ENCODE results near the gene SLC30A2. TPM values are rescaled to one million over a fixed set of nuclear protein-coding genes. Genes with fewer than 3 reads are reported as not detected.

SLC30A2 gene
- total and polyA plus RNA-seq, 9 of the 15 experiments (the other 6 are each of a cell fraction or from before 2014, with no cell fraction given) = 0.01 to 0.18 (median 0.06) TPM; not detected in 3

- BruUV-seq (replicated peaks) = no TSS peak
- Histone ChIP-seq H3K4me2 (ENCODE audit: insufficient read depth, low read length) (peak overlapping the region; percentile 19; the same call in 1 of the 2 replicates), H3K27me3 (ENCODE audit: control insufficient read depth in 2 of 2, insufficient read depth in 2 of 2, low read length in 2 of 2) (no peaks in the 10 kb centered on the region), H3K79me2 (ENCODE audit: control insufficient read depth, insufficient read depth, low read length) (peaks cover 8% of the 10 kb centered on the region; the same call in 1 of the 3 replicates), H2AFZ (ENCODE audit: low read depth, low read length) (peak overlapping the region; percentile 75), H3K9me1 (ENCODE audit: control insufficient read depth, insufficient read depth, low read length) (no peaks in the 10 kb centered on the region), H3K36me3 (ENCODE audit: control insufficient read depth, insufficient read depth, low read length) (peaks cover 10% of the 10 kb centered on the region; the same call in 2 of the 3 replicates), H3K9me3 (replicated peaks; ENCODE audit: control insufficient read depth, insufficient read depth, low read depth, low read length) (no peaks in the 10 kb centered on the region), H3K27ac (ENCODE audit: extremely low read depth, low read depth, low read length) (peak overlapping the region; percentile 54; the same call in 2 of the 3 replicates), H3K9ac (ENCODE audit: insufficient read depth in 1 of 2, low read depth in 2 of 2, low read length in 2 of 2) (no peak overlapping the region), H3K4me1 (replicated peaks in 1 of 2; ENCODE audit: control insufficient read depth in 2 of 2, insufficient read depth in 2 of 2, low read length in 2 of 2) (peaks cover 32 to 45% of the 10 kb centered on the region in 2 experiments), H4K20me1 (replicated peaks; ENCODE audit: control insufficient read depth, insufficient read depth, low read length) (no peaks in the 10 kb centered on the region), H3K4me3 (no peak overlapping the region)
- POLR2A ChIA-PET = interaction anchor here (1.2 to 5.5 kb wide), 3 partner anchors 10 to 97 kb away, joined by 3 to 89 read pairs (median 9); no protein-coding TSS in a partner anchor
- CTCF ChIA-PET (ENCODE audit: low intra/inter-chr PET ratio) = no interaction called here
- WGBS (ENCODE audit: insufficient coverage, low coverage, missing lambda C conversion rate) = 63% methylated on average over 9 of the region's 9 CpGs
- DNase-seq (ENCODE audit: extremely low read depth in 1 of 4, low spot score in 3 of 4) (peak in 3 of 4 experiments; percentile 27 to 58 (median 49)), FAIRE-seq (no peak), ATAC-seq (no peak)
- in situ Hi-C loops (cut with MboI) = no loop called here
- intact Hi-C loops (cut with micrococcal nuclease) = loop anchor here (1.0 to 10.0 kb wide), 2 partner anchors 97 to 168 kb away; no protein-coding TSS in a partner anchor
- no peak for TF ChIP-seq POLR3G (IDR thresholded peaks at IDR 0.05; ENCODE audit: extremely low read depth, insufficient read length, insufficient replicate concordance)
- TF ChIP-seq, protein P1, sequence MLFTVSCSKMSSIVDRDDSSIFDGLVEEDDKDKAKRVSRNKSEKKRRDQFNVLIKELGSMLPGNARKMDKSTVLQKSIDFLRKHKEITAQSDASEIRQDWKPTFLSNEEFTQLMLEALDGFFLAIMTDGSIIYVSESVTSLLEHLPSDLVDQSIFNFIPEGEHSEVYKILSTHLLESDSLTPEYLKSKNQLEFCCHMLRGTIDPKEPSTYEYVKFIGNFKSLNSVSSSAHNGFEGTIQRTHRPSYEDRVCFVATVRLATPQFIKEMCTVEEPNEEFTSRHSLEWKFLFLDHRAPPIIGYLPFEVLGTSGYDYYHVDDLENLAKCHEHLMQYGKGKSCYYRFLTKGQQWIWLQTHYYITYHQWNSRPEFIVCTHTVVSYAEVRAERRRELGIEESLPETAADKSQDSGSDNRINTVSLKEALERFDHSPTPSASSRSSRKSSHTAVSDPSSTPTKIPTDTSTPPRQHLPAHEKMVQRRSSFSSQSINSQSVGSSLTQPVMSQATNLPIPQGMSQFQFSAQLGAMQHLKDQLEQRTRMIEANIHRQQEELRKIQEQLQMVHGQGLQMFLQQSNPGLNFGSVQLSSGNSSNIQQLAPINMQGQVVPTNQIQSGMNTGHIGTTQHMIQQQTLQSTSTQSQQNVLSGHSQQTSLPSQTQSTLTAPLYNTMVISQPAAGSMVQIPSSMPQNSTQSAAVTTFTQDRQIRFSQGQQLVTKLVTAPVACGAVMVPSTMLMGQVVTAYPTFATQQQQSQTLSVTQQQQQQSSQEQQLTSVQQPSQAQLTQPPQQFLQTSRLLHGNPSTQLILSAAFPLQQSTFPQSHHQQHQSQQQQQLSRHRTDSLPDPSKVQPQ (CRISPR knock-in tag; IDR thresholded peaks at IDR 0.05; ENCODE audit: borderline replicate concordance) = no peak
- TF ChIP-seq TFAP4 (CRISPR knock-in tag; IDR thresholded peaks at IDR 0.05; ENCODE audit: borderline replicate concordance) = no peak
- TF ChIP-seq ETV6 (IDR thresholded peaks at IDR 0.05; ENCODE audit: borderline replicate concordance in 1 of 2, low read depth in 2 of 2, low read length in 1 of 2) = no peak
- no peak for TF ChIP-seq ETV6 (CRISPR knock-in tag; IDR thresholded peaks at IDR 0.05; ENCODE audit: borderline replicate concordance)
- TF ChIP-seq ZNF668 (CRISPR knock-in tag; IDR thresholded peaks at IDR 0.05) = no peak
- no peak for TF ChIP-seq ARID1B (IDR thresholded peaks at IDR 0.05)
- TF ChIP-seq, protein P2, sequence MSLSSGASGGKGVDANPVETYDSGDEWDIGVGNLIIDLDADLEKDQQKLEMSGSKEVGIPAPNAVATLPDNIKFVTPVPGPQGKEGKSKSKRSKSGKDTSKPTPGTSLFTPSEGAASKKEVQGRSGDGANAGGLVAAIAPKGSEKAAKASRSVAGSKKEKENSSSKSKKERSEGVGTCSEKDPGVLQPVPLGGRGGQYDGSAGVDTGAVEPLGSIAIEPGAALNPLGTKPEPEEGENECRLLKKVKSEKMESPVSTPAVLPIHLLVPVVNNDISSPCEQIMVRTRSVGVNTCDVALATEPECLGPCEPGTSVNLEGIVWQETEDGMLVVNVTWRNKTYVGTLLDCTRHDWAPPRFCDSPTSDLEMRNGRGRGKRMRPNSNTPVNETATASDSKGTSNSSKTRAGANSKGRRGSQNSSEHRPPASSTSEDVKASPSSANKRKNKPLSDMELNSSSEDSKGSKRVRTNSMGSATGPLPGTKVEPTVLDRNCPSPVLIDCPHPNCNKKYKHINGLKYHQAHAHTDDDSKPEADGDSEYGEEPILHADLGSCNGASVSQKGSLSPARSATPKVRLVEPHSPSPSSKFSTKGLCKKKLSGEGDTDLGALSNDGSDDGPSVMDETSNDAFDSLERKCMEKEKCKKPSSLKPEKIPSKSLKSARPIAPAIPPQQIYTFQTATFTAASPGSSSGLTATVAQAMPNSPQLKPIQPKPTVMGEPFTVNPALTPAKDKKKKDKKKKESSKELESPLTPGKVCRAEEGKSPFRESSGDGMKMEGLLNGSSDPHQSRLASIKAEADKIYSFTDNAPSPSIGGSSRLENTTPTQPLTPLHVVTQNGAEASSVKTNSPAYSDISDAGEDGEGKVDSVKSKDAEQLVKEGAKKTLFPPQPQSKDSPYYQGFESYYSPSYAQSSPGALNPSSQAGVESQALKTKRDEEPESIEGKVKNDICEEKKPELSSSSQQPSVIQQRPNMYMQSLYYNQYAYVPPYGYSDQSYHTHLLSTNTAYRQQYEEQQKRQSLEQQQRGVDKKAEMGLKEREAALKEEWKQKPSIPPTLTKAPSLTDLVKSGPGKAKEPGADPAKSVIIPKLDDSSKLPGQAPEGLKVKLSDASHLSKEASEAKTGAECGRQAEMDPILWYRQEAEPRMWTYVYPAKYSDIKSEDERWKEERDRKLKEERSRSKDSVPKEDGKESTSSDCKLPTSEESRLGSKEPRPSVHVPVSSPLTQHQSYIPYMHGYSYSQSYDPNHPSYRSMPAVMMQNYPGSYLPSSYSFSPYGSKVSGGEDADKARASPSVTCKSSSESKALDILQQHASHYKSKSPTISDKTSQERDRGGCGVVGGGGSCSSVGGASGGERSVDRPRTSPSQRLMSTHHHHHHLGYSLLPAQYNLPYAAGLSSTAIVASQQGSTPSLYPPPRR (CRISPR knock-in tag; IDR thresholded peaks at IDR 0.05; ENCODE audit: borderline replicate concordance) = 0 out of 2 replicates have a peak, but pooled peaks have one; percentile 67
- TF ChIP-seq DNMT1 (IDR thresholded peaks at IDR 0.05) = no peak
- no peak for TF ChIP-seq ZNF766 (CRISPR knock-in tag; conservative IDR thresholded peaks at IDR 0.05)
- no peak for TF ChIP-seq MXD1 (CRISPR knock-in tag; IDR thresholded peaks at IDR 0.05; ENCODE audit: borderline replicate concordance, poor library complexity, severe bottlenecking)
- no peak for TF ChIP-seq ADNP (tag; IDR thresholded peaks at IDR 0.05)
Observed at GRCh38 chr1:25992689-25993171, 53.2 kb downstream of the SLC30A2 start.
